ENCODE results near the gene CCDC71L. TPM values are rescaled to one million over a fixed set of nuclear protein-coding genes. Genes with fewer than 3 reads are reported as not detected.
"Not testable (repeated sequence)": the region's sequence is repeated elsewhere in the genome, so short reads cannot be mapped to it uniquely, and the experiment has no call there.

The CCDC71L gene
- polyA plus RNA-seq, 1 of the 3 experiments (the other 2 are of a cell fraction): 30.0 TPM

- H3F3A ChIP-seq (replicated peaks; ENCODE audit: insufficient read depth); H3K9ac ChIP-seq; H2AFZ ChIP-seq (ENCODE audit: low read depth); H3K9me2 ChIP-seq; H3K27me3 ChIP-seq (ENCODE audit: insufficient read depth); H3K27ac ChIP-seq (ENCODE audit: low read depth in 2 of 2, low read length in 1 of 2); H3K9me3 ChIP-seq; H4K20me1 ChIP-seq (ENCODE audit: insufficient read depth); H3K36me3 ChIP-seq (replicated peaks in 1 of 2; ENCODE audit: control insufficient read depth in 1 of 2, insufficient read depth in 2 of 2, low read length in 1 of 2); H3K79me2 ChIP-seq (ENCODE audit: insufficient read depth); POLR2A ChIA-PET; H3K4me1 ChIP-seq (ENCODE audit: control insufficient read depth in 1 of 2, insufficient read depth in 2 of 2, low read depth in 1 of 2, low read length in 1 of 2); H3K4me2 ChIP-seq; H3K4me3 ChIP-seq (ENCODE audit: low read depth in 2 of 2, low read length in 1 of 2); DNase-seq: not testable (repeated sequence)
- CTCF ChIA-PET: interaction anchor here (1.8 to 2.0 kb wide), 2 partner anchors 21 to 533 kb away, joined by 4 to 6 read pairs; no protein-coding TSS in a partner anchor
- WGBS (ENCODE audit: low lambda C conversion rate): 42% methylated on average over 6 of the region's 7 CpGs
Observed at GRCh38 chr7:106709604-106710003, 48.6 kb upstream of the CCDC71L start.

- H3K79me2 ChIP-seq (ENCODE audit: insufficient read depth): no peaks in the 10 kb centered on the region
- DNase-seq: no peak
- H3K9me2 ChIP-seq: no peaks in the 10 kb centered on the region
- no peak overlapping the region for H3K4me2 ChIP-seq
- no peak overlapping the region for H3K9ac ChIP-seq
- H3K27me3 ChIP-seq (ENCODE audit: insufficient read depth): no peaks in the 10 kb centered on the region
- no peaks in the 10 kb centered on the region for H3K9me3 ChIP-seq
- POLR2A ChIA-PET: no interaction called here
- CTCF ChIA-PET: no interaction called here
- no peaks in the 10 kb centered on the region for H3F3A ChIP-seq (replicated peaks; ENCODE audit: insufficient read depth)
- H3K36me3 ChIP-seq (replicated peaks in 1 of 2; ENCODE audit: control insufficient read depth in 1 of 2, insufficient read depth in 2 of 2, low read length in 1 of 2): no peaks in the 10 kb centered on the region
- no peaks in the 10 kb centered on the region for H3K4me1 ChIP-seq (ENCODE audit: control insufficient read depth in 1 of 2, insufficient read depth in 2 of 2, low read depth in 1 of 2, low read length in 1 of 2)
- no peak overlapping the region for H3K4me3 ChIP-seq (ENCODE audit: low read depth in 2 of 2, low read length in 1 of 2)
- no peaks in the 10 kb centered on the region for H4K20me1 ChIP-seq (ENCODE audit: insufficient read depth)
- whole genome bisulfite sequencing (ENCODE audit: low lambda C conversion rate): 53% methylated on average over 3 of the region's 3 CpGs
- TF ChIP-seq SIN3A (IDR thresholded peaks at IDR 0.05; ENCODE audit: borderline replicate concordance, low read depth, low read length) (no peak), RAD21 (IDR thresholded peaks at IDR 0.05; ENCODE audit: low read length) (no peak), NFIC (IDR thresholded peaks at IDR 0.05; ENCODE audit: borderline replicate concordance) (no peak), POLR2AphosphoS5 (IDR thresholded peaks at IDR 0.05; ENCODE audit: low read depth, low read length) (no peak), RCOR1 (IDR thresholded peaks at IDR 0.05; ENCODE audit: low read length) (no peak), CHD2 (IDR thresholded peaks at IDR 0.05; ENCODE audit: low read length, partially characterized antibody) (no peak), RFX5 (IDR thresholded peaks at IDR 0.05; ENCODE audit: low read length) (no peak), MAX (IDR thresholded peaks at IDR 0.05; ENCODE audit: low read depth) (no peak), EP300 (IDR thresholded peaks at IDR 0.05; ENCODE audit: borderline replicate concordance in 1 of 2, low read depth in 1 of 2, low read length in 1 of 2) (no peak), GATA2 (CRISPR knock-in tag; IDR thresholded peaks at IDR 0.05) (no peak), MXI1 (IDR thresholded peaks at IDR 0.05; ENCODE audit: low read depth, low read length) (no peak), GABPA (IDR thresholded peaks at IDR 0.05; ENCODE audit: low read depth) (no peak)
- H2AFZ ChIP-seq (ENCODE audit: low read depth): no peak overlapping the region
- no peak overlapping the region for H3K27ac ChIP-seq (ENCODE audit: low read depth in 2 of 2, low read length in 1 of 2)
Observed at GRCh38 chr7:106704000-106704840, 43.3 kb upstream of the CCDC71L start.
